ENCODE measurements around the gene CNPY1.

CNPY1 gene

DNA sequence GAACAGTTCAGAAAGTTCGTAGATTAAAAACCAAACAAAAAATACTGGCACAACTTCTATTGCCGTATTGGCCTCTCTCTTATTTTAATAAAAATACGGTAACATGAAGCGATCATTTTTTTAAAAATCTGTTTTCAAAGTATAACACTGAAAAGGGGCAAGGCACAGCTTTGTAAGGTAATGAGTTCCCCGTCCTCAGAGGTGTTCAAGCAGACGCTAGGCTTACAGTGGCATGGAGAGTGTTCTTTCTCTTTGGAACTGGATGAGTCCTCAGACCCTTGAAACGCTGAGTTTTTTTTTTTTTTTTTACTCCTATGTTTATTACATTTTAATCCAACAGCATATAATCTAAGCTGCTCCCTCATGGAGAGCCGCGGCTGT lies 80.6 kb downstream of the CNPY1 start:
- no peak overlapping the region for H3K27ac ChIP-seq
- no peak for TF ChIP-seq ZFX (IDR thresholded peaks at IDR 0.05)
- TF ChIP-seq, protein P1, sequence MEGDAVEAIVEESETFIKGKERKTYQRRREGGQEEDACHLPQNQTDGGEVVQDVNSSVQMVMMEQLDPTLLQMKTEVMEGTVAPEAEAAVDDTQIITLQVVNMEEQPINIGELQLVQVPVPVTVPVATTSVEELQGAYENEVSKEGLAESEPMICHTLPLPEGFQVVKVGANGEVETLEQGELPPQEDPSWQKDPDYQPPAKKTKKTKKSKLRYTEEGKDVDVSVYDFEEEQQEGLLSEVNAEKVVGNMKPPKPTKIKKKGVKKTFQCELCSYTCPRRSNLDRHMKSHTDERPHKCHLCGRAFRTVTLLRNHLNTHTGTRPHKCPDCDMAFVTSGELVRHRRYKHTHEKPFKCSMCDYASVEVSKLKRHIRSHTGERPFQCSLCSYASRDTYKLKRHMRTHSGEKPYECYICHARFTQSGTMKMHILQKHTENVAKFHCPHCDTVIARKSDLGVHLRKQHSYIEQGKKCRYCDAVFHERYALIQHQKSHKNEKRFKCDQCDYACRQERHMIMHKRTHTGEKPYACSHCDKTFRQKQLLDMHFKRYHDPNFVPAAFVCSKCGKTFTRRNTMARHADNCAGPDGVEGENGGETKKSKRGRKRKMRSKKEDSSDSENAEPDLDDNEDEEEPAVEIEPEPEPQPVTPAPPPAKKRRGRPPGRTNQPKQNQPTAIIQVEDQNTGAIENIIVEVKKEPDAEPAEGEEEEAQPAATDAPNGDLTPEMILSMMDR (conservative IDR thresholded peaks at IDR 0.05), result no peak

GRCh38 chr7:155464948-155465739 lies 81.2 kb downstream of the CNPY1 start:
- no peak overlapping the region for H3K27ac ChIP-seq
- no peak for TF ChIP-seq ZFX (IDR thresholded peaks at IDR 0.05)
- TF ChIP-seq, protein P1 (conservative IDR thresholded peaks at IDR 0.05), result no peak

DNA sequence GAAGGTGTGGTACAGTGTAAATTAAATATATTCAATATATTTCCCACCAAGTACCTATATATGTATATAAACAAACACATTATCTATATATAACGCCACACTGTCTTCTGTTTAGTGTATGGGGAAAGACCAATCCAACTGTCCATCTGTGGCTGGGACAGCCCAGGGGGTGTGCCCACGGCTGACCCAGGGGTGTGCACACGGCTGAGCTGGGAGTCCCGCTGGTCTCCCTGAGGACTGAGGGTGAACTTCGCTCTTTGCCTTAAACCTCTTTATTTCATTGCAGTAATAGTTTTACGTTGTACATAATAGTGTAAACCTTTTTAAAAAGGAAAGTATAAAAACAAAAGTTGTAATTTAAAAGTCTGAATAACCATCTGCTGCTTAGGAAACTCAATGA lies 82.2 kb downstream of the CNPY1 start:
- no peak overlapping the region for H3K27ac ChIP-seq
- TF ChIP-seq, protein P1 (conservative IDR thresholded peaks at IDR 0.05), result no peak
- no peak for TF ChIP-seq ZFX (IDR thresholded peaks at IDR 0.05)

DNA sequence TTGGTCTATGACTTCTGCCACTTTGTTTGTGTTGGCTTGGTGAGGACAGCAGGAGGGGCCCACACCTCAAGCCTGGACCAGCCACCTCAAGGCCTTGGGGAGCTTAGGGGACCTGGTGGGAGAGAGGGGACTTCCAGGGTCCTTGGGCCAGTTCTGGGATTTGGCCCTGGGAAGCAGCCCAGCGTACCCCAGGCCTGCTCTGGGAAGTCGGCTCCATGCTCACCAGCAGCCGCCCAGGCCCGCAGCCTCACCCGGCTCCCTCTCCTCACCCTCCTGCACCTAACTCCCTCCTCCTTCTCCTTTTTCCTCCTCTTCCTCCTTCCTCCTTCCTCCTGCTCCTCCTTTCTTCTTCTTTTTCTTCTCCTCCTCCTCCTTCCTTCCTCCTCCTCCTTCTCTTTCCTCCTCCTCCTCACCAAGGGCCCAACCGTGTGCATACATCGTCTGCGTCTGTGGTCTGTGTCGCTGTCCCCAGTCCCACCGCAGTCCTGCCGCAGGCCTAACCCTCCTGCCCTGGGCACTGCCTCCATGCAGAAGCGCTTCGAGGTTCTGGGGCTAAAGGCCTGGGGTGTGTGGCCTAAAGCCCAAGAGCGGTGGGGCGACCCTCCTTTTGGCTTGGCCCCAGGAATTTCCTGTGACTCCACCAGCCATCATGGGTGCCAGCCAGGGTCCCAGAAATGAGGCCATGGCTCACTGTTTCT lies 83.1 kb downstream of the CNPY1 start:
- TF ChIP-seq, protein P1 (conservative IDR thresholded peaks at IDR 0.05), result no peak
- TF ChIP-seq ZFX (IDR thresholded peaks at IDR 0.05), result no peak
- H3K27ac ChIP-seq, result no peak overlapping the region

GRCh38 chr7:155462163-155462735 lies 84.1 kb downstream of the CNPY1 start:
- no peak overlapping the region for H3K27ac ChIP-seq
- TF ChIP-seq, protein P1 (conservative IDR thresholded peaks at IDR 0.05), result no peak
- no peak for TF ChIP-seq ZFX (IDR thresholded peaks at IDR 0.05)

GRCh38 chr7:155461631-155462030 lies 84.7 kb downstream of the CNPY1 start:
- TF ChIP-seq, protein P1 (conservative IDR thresholded peaks at IDR 0.05), result no peak
- no peak for TF ChIP-seq ZFX (IDR thresholded peaks at IDR 0.05)
- H3K27ac ChIP-seq, result no peak overlapping the region

Data from C4-2B (cell line).